Astrocyte of the spinal cord (primary cell): ENCODE measurements around the gene SNUPN.

Experiments used
- DNase-seq: peaks from one replicate; pipeline ENCODE4 v3.0.0; 2011; ENCODE audit warnings: low read depth, low spot score
- H3K4me3 ChIP-seq: 2 replicates; pipeline ENCODE4 v1.5.1; 2011; ENCODE audit warnings: low read depth, mild to moderate bottlenecking, low read length, moderate library complexity
- CTCF ChIP-seq: IDR thresholded peaks from 2 replicates; pipeline ENCODE4 v1.5.1; 2012; ENCODE audit warnings: low read depth, mild to moderate bottlenecking, low read length, inconsistent platforms
- in situ Hi-C: cut with HindIII; loops from 2 replicates; pipeline ENCODE4 v1.10.0; 2017; ENCODE audit warnings: low sequenced_read_pairs

Gene SNUPN

GRCh38 chr15:75625542-75626347, at the start of gene SNUPN:
Gene SNUPN, minus strand, starts transcription at chr15:75625725. Its CDS starts 4,674 bp downstream, at chr15:75621051.
- in situ Hi-C loops: no loop called here
- no peak for TF ChIP-seq CTCF
- DNase-seq: peak; percentile 93
- H3K4me3 ChIP-seq: peak within 1 kb of the TSS; percentile 88

- no peak overlapping the region for H3K4me3 ChIP-seq
- no peak for TF ChIP-seq CTCF
- in situ Hi-C loops: no loop called here
- no peak for DNase-seq
Observed at GRCh38 chr15:75674366-75674765, 48.8 kb upstream of the SNUPN start.

- H3K4me3 ChIP-seq: no peak overlapping the region
- peak; percentile 66 for DNase-seq
- in situ Hi-C loops: no loop called here
- TF ChIP-seq CTCF: no peak
Observed at GRCh38 chr15:75673426-75674235, 48.1 kb upstream of the SNUPN start.

GRCh38 chr15:75672646-75673425, 47.3 kb upstream of the SNUPN start:
- peak; percentile 77 for DNase-seq
- no peak overlapping the region for H3K4me3 ChIP-seq
- in situ Hi-C loops: no loop called here
- no peak for TF ChIP-seq CTCF

- no peak overlapping the region for H3K4me3 ChIP-seq
- in situ Hi-C loops: no loop called here
- peak; percentile 30 for DNase-seq
- TF ChIP-seq CTCF: no peak
Observed at GRCh38 chr15:75671730-75672602, 46.4 kb upstream of the SNUPN start.
